ENCODE measurements around the gene SENP5. TPM values are rescaled to one million over a fixed set of nuclear protein-coding genes. Genes with fewer than 3 reads are reported as not detected.

The SENP5 gene
- total and polyA plus RNA-seq, 9 of the 15 experiments (the other 6 are each of a cell fraction or from before 2014, with no cell fraction given): 18.3 to 59.7 (median 35.8) TPM

- in situ Hi-C loops (cut with MboI): no loop called here
- TF ChIP-seq MAZ (CRISPR knock-in tag; conservative IDR thresholded peaks at IDR 0.05 in 1 of 2, IDR thresholded peaks at IDR 0.05 in 1 of 2) (no peak), KLF6 (CRISPR knock-in tag; IDR thresholded peaks at IDR 0.05; ENCODE audit: borderline replicate concordance) (no peak), ZNF511 (CRISPR knock-in tag; IDR thresholded peaks at IDR 0.05) (no peak), NCOA4 (IDR thresholded peaks at IDR 0.05; ENCODE audit: partially characterized antibody) (no peak), TAF1 (IDR thresholded peaks at IDR 0.05; ENCODE audit: control insufficient read depth, extremely low read depth, insufficient read depth, low read length, severe bottlenecking) (no peak), ARHGAP35 (IDR thresholded peaks at IDR 0.05; ENCODE audit: partially characterized antibody) (no peak), CLOCK (CRISPR knock-in tag; IDR thresholded peaks at IDR 0.05; ENCODE audit: borderline replicate concordance) (no peak), IRF2 (CRISPR knock-in tag; IDR thresholded peaks at IDR 0.05) (no peak), E2F3 (CRISPR knock-in tag; IDR thresholded peaks at IDR 0.05) (no peak), ZBTB1 (CRISPR knock-in tag; IDR thresholded peaks at IDR 0.05; ENCODE audit: borderline replicate concordance, low read depth) (no peak), NFE2 (IDR thresholded peaks at IDR 0.05; ENCODE audit: low read depth) (no peak), BCOR (IDR thresholded peaks at IDR 0.05) (no peak), MITF (IDR thresholded peaks at IDR 0.05) (no peak), SMAD3 (CRISPR knock-in tag; conservative IDR thresholded peaks at IDR 0.05) (no peak), SRF (CRISPR knock-in tag; IDR thresholded peaks at IDR 0.05) (no peak), ATF7 (IDR thresholded peaks at IDR 0.05) (no peak), HDAC3 (IDR thresholded peaks at IDR 0.05; ENCODE audit: borderline replicate concordance, partially characterized antibody) (no peak), ZNF354B (CRISPR knock-in tag; IDR thresholded peaks at IDR 0.05) (no peak), ZBTB26 (CRISPR knock-in tag; IDR thresholded peaks at IDR 0.05) (no peak)
- ChIA-PET POLR2A (interaction anchor here (0.7 to 1.2 kb wide), 2 partner anchors 13 to 16 kb away, joined by 3 read pairs; no protein-coding TSS in a partner anchor), CTCF (ENCODE audit: low intra/inter-chr PET ratio) (no interaction called here)
- Histone ChIP-seq H3K9me1 (ENCODE audit: control insufficient read depth, insufficient read depth, low read length) (no peaks in the 10 kb centered on the region), H3K27ac (ENCODE audit: extremely low read depth, low read depth, low read length) (no peak overlapping the region), H3K9ac (ENCODE audit: insufficient read depth in 1 of 2, low read depth in 2 of 2, low read length in 2 of 2) (no peak overlapping the region), H3K4me1 (replicated peaks in 1 of 2; ENCODE audit: control insufficient read depth in 2 of 2, insufficient read depth in 2 of 2, low read length in 2 of 2) (no peaks in the 10 kb centered on the region), H3K79me2 (ENCODE audit: control insufficient read depth, insufficient read depth, low read length) (no peaks in the 10 kb centered on the region), H3K27me3 (ENCODE audit: control insufficient read depth in 2 of 2, insufficient read depth in 2 of 2, low read length in 2 of 2) (no peaks in the 10 kb centered on the region), H3K4me3 (no peak overlapping the region), H3K4me2 (ENCODE audit: insufficient read depth, low read length) (no peak overlapping the region), H2AFZ (ENCODE audit: low read depth, low read length) (no peak overlapping the region), H4K20me1 (replicated peaks; ENCODE audit: control insufficient read depth, insufficient read depth, low read length) (no peaks in the 10 kb centered on the region), H3K36me3 (ENCODE audit: control insufficient read depth, insufficient read depth, low read length) (peaks cover 70% of the 10 kb centered on the region), H3K9me3 (replicated peaks; ENCODE audit: control insufficient read depth, insufficient read depth, low read depth, low read length) (no peaks in the 10 kb centered on the region)
- intact Hi-C loops (cut with micrococcal nuclease): no loop called here
- no peak for ATAC-seq
- 94% methylated on average over 2 of the region's 2 CpGs for WGBS (ENCODE audit: insufficient coverage, low coverage, missing lambda C conversion rate)
- FAIRE-seq: no peak
- DNase-seq (ENCODE audit: extremely low read depth in 1 of 4, low spot score in 3 of 4): no peak
- BruUV-seq (replicated peaks): TSS peak; percentile 6
These were observed 36.0 kb downstream of the SENP5 start for GRCh38 chr3:196903740-196904139.

All from K562 (cell line).